Measurements from ENCODE around the gene RIMBP2.

DNA sequence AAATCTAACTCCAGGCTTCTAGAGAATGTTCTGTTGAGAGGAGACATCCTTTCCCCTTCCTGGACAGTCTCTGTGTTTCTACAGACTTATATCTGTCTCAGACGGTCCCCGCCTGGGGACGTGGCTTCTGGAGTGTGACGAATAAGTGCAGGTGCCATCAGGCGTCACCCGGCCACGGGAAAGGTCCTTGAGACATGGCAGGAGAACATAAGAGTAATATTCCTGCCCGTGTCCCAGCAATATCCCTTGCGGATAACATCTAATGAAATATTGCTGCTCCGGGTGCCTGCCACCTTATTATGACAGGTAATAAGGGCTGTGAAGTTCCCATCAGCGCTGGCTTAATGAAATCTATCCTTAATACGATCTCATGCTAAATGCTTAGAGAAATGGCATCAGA lies 238.8 kb downstream of the RIMBP2 start:
- TF ChIP-seq, protein P1, sequence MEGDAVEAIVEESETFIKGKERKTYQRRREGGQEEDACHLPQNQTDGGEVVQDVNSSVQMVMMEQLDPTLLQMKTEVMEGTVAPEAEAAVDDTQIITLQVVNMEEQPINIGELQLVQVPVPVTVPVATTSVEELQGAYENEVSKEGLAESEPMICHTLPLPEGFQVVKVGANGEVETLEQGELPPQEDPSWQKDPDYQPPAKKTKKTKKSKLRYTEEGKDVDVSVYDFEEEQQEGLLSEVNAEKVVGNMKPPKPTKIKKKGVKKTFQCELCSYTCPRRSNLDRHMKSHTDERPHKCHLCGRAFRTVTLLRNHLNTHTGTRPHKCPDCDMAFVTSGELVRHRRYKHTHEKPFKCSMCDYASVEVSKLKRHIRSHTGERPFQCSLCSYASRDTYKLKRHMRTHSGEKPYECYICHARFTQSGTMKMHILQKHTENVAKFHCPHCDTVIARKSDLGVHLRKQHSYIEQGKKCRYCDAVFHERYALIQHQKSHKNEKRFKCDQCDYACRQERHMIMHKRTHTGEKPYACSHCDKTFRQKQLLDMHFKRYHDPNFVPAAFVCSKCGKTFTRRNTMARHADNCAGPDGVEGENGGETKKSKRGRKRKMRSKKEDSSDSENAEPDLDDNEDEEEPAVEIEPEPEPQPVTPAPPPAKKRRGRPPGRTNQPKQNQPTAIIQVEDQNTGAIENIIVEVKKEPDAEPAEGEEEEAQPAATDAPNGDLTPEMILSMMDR (IDR thresholded peaks at IDR 0.05) = no peak
- no peak for TF ChIP-seq ZFX (IDR thresholded peaks at IDR 0.05; ENCODE audit: borderline replicate concordance)
